Left lung (tissue), 10 donors: ENCODE results near the gene RTTN. TPM values are rescaled to one million over a fixed set of nuclear protein-coding genes. Genes with fewer than 3 reads are reported as not detected.

Experiments
- ATAC-seq: fragments of 200-7000 bp; cut with Tn5 transposase; one replicate; pipeline ENCODE4 v1.9.1; 2020; ENCODE audit warnings: moderate library complexity
- DNase-seq, 4 donors: peaks; one replicate each; pipeline ENCODE4 v3.0.0-alpha.2; 2013 to 2020
- H3K27ac ChIP-seq, 2 donors: fragments of 200-600 bp; sonication (generic) in 1 of 2; one replicate each; pipeline versions ENCODE4 v1.5.0 to v1.8.0; 2020 to 2021
- H3K27me3 ChIP-seq, 2 donors: fragments of 200-600 bp; sonication (generic) in 1 of 2; one replicate each; pipeline versions ENCODE4 v1.5.0 to v1.8.0; 2020 to 2021
- H3K36me3 ChIP-seq, 2 donors: fragments of 200-600 bp; sonication (generic) in 1 of 2; one replicate each; pipeline versions ENCODE4 v1.5.0 to v1.8.0; 2020 to 2021
- H3K4me1 ChIP-seq, 2 donors: fragments of 200-600 bp; one replicate each; pipeline ENCODE4 v1.8.0; 2021
- H3K4me3 ChIP-seq, 2 donors: fragments of 200-600 bp; sonication (generic) in 1 of 2; one replicate each; pipeline versions ENCODE4 v1.5.0 to v1.8.0; 2020 to 2021; ENCODE audit warnings: mild to moderate bottlenecking in 1 of 2
- H3K9me3 ChIP-seq, 2 donors: fragments of 200-600 bp; sonication (generic) in 1 of 2; one replicate each; pipeline versions ENCODE4 v1.5.0 to v1.8.0; 2020 to 2021
- intact Hi-C, 2 donors: fragments of 100-400 bp; cut with DNase I; formaldehyde crosslinking; loops; one replicate each; pipeline versions ENCODE4 v1.11.2 to v1.14.2; 2022
- polyA plus RNA-seq, 6 donors: library from polyadenylated mRNA; unstranded; fragments of 120-200 nt; gene quantifications; one replicate each; pipeline ENCODE4 v1.2.1, GENCODE V29; 2013; ENCODE audit not compliant: insufficient read length in 6 of 6
- total RNA-seq, 2 donors: library from RNA; stranded (reverse); fragmentation: NEBNext Ultra II Directional; extraction: Animal tissue kit (Norgen Biotek cat#: 25700); gene quantifications; one replicate each; pipeline ENCODE4 v1.2.1, GENCODE V29; 2021
- TF ChIP-seq, protein P1 (sequence below), 2 donors: fragments of 200-600 bp; sonication (generic) in 1 of 2; IDR thresholded peaks; one replicate each; pipeline versions ENCODE4 v1.5.0 to v1.8.0; 2021; ENCODE audit warnings: antibody characterized with exemption in 2 of 2
- donor health status: DM: no; HTN: yes; CAD: no.
- donor health status: DM: no; HTN: no; CAD: no.

Gene RTTN
- total and polyA plus RNA-seq, 8 donors = 9.8 to 25.4 (median 21.1) TPM

DNA sequence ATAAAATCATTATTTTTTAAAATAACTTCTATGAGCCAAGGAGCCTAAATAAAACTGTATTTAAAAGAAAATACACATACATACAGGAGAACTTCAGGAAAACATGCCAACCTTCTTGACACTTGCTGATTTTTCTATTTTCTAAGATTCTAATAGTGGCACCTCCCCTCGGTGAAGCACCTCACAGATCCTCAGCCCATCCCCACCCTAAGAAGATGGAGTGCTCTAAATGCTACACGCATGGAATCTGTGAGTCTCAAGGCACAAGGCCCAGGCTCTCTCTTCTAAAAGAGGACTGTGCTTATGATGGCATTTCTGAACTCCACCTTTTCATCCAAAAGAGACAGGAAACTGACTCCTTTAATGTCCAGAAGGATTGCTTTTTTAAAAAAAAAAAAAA, 56.3 kb downstream of the RTTN start:
- DNase-seq (no peak), ATAC-seq (no peak)
- Histone ChIP-seq H3K4me3 (no peak overlapping the region), H3K9me3 (no peaks in the 10 kb centered on the region), H3K27me3 (no peaks in the 10 kb centered on the region), H3K36me3 (peaks cover 0 to 47% of the 10 kb centered on the region in 2 donors), H3K4me1 (no peaks in the 10 kb centered on the region), H3K27ac (no peak overlapping the region)
- TF ChIP-seq, protein P1, sequence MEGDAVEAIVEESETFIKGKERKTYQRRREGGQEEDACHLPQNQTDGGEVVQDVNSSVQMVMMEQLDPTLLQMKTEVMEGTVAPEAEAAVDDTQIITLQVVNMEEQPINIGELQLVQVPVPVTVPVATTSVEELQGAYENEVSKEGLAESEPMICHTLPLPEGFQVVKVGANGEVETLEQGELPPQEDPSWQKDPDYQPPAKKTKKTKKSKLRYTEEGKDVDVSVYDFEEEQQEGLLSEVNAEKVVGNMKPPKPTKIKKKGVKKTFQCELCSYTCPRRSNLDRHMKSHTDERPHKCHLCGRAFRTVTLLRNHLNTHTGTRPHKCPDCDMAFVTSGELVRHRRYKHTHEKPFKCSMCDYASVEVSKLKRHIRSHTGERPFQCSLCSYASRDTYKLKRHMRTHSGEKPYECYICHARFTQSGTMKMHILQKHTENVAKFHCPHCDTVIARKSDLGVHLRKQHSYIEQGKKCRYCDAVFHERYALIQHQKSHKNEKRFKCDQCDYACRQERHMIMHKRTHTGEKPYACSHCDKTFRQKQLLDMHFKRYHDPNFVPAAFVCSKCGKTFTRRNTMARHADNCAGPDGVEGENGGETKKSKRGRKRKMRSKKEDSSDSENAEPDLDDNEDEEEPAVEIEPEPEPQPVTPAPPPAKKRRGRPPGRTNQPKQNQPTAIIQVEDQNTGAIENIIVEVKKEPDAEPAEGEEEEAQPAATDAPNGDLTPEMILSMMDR (IDR thresholded peaks at IDR 0.05) = no peak
- intact Hi-C loops = no loop called here

DNA sequence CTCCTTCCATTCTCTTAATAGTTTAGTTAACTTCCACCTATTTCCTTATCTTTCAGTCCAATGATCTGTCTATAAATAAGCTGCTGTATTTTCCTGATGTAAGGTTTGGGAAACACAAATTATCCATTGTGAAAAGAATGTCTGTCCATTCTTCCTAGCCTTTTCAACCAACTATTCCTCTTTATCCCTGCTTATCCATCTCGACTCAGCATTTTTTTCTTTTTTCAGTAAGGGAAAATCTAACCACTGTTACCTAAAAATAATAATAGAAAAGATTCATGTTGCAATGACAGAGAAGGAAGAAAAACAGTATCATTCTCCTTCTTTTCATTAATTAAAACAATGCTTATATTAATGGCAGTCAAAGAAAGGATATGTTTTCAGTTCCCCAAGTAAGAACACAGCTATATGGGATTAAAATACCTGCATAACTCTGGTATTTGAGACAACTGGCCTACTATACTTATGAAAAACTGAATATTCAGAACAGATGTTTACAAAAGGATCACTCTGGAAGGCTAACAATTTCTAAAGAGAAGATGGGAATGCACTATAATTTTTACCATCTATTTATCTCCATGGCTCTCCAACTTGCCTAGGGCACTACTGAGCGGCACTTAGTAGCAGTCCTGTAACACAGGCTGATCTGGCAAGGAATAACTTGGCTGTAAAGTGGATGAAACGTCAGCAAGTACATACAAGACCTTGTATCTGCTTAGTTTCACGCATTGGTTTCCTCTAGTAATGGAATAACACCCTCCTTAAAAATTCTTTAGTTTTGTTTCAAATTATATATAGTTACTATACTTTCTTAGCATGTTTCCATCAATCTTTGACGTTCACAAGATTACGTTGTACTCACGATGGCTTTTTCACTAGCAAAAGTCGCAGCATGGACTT, 57.2 kb downstream of the RTTN start:
- no peak overlapping the region for H3K27ac ChIP-seq
- H3K36me3 ChIP-seq = peaks cover 0 to 49% of the 10 kb centered on the region in 2 donors
- H3K9me3 ChIP-seq = no peaks in the 10 kb centered on the region
- DNase-seq (no peak), ATAC-seq (no peak)
- H3K4me1 ChIP-seq = no peaks in the 10 kb centered on the region
- H3K4me3 ChIP-seq = no peak overlapping the region
- intact Hi-C loops = no loop called here
- no peaks in the 10 kb centered on the region for H3K27me3 ChIP-seq
- TF ChIP-seq, protein P1 (IDR thresholded peaks at IDR 0.05) = no peak

DNA sequence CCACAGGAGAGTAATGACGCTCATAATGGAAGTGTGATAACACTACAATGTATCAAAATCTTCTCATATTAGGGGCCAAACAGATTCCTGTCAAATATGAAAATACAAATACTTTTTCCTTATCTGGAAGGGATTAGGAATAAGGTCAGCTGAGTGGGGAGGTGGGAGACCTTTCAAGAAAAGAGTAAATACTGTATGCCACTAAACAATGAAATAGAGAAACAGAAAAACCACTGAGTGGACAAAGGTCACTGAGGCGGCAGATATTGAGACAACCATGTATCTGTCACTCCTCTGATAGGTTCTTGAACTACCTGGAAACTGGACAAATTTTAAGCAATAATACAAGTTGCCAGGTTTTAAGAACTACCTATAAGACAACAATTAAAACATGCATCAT, 59.3 kb downstream of the RTTN start:
- Histone ChIP-seq H3K36me3 (peaks cover 0 to 56% of the 10 kb centered on the region in 2 donors), H3K27ac (no peak overlapping the region), H3K9me3 (no peaks in the 10 kb centered on the region), H3K27me3 (no peaks in the 10 kb centered on the region), H3K4me3 (no peak overlapping the region), H3K4me1 (no peaks in the 10 kb centered on the region)
- DNase-seq (no peak), ATAC-seq (no peak)
- intact Hi-C loops = no loop called here
- TF ChIP-seq, protein P1 (IDR thresholded peaks at IDR 0.05) = no peak

DNA sequence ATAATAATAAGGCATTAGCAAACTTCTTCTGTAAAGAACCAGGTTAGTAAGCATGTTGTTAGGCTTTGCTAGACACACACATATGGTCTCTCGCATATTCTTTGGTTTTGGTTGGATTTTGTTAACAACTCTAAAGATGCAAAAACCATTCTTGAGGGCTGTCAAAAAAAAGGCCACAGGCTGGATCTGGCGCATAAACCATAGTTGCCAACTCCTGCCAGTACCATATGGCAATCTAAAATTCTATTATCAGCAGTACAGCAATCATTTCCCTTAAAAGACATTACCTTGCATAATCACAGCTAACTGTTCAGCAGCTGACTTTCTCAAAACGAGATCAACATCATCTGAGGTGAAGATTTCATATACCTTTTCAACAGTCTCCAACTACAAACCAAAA, 63.5 kb downstream of the RTTN start:
- peaks cover 0 to 42% of the 10 kb centered on the region in 2 donors for H3K36me3 ChIP-seq
- intact Hi-C loops = no loop called here
- ATAC-seq (no peak), DNase-seq (no peak)
- TF ChIP-seq, protein P1 (IDR thresholded peaks at IDR 0.05) = no peak
- no peaks in the 10 kb centered on the region for H3K27me3 ChIP-seq
- H3K4me1 ChIP-seq = no peaks in the 10 kb centered on the region
- H3K27ac ChIP-seq = no peak overlapping the region
- no peak overlapping the region for H3K4me3 ChIP-seq
- H3K9me3 ChIP-seq = no peaks in the 10 kb centered on the region

DNA sequence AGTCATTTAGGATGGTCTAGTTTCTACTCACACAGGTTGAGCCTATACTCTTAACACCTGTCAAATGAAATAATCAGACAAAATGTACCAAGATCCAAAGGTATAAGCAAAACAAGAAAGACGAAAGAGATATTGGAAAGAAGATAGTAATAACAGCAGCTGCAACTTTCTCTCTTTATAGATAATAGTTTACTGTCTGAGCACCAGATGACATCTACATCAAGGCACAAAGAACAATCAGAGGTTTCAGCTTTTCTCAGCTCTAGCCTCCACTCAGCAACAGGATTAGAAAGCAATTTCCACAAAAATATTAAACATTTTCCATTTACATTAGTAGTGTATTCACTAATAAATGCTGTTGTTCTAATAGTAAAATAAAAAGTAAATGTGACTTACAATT, 66.3 kb downstream of the RTTN start:
- no peaks in the 10 kb centered on the region for H3K9me3 ChIP-seq
- no peaks in the 10 kb centered on the region for H3K4me1 ChIP-seq
- intact Hi-C loops = no loop called here
- no peak for ATAC-seq
- no peaks in the 10 kb centered on the region for H3K27me3 ChIP-seq
- no peak overlapping the region for H3K4me3 ChIP-seq
- peaks cover 0 to 21% of the 10 kb centered on the region in 2 donors for H3K36me3 ChIP-seq
- TF ChIP-seq, protein P1 (IDR thresholded peaks at IDR 0.05) = no peak
- no peak overlapping the region for H3K27ac ChIP-seq
- DNase-seq = no peak
